PFSK-1 (cell line): ENCODE data around the gene FAM228B.

Source experiments
- FOXP2 ChIP-seq: optimal IDR thresholded peaks from 2 replicates; pipeline ENCODE3; 2011; ENCODE audit warnings: borderline replicate concordance, control low read depth, inconsistent platforms; ENCODE audit not compliant: insufficient read depth; ENCODE audit errors: extremely low read length, extremely low read depth
- POLR2AphosphoS5 ChIP-seq: IDR thresholded peaks from 2 replicates; pipeline ENCODE4 v1.6.1; 2012; ENCODE audit warnings: low read depth, mild to moderate bottlenecking, control low read depth, low read length, moderate library complexity
- SIN3A ChIP-seq: IDR thresholded peaks from 2 replicates; pipeline ENCODE4 v1.6.1; 2012; ENCODE audit warnings: mild to moderate bottlenecking, low read length, moderate library complexity, borderline replicate concordance; ENCODE audit not compliant: insufficient read depth
- TAF1 ChIP-seq: IDR thresholded peaks from 2 replicates; pipeline ENCODE4 v1.6.1; 2012; ENCODE audit warnings: low read length, control low read depth, borderline replicate concordance; ENCODE audit not compliant: insufficient read depth
- TF ChIP-seq, protein P1 (sequence below), 2 experiments: IDR thresholded peaks; 2 replicates each; pipeline versions ENCODE4 v1.6.1 to v1.8.0; 2011 to 2012; ENCODE audit warnings: low read depth in 2 of 2, low read length in 2 of 2, control low read depth in 1 of 2, inconsistent platforms in 1 of 2, mild to moderate bottlenecking in 1 of 2, moderate library complexity in 1 of 2; ENCODE audit not compliant: insufficient read depth in 1 of 2

- TF ChIP-seq POLR2AphosphoS5, result no peak
- TF ChIP-seq, protein P1, sequence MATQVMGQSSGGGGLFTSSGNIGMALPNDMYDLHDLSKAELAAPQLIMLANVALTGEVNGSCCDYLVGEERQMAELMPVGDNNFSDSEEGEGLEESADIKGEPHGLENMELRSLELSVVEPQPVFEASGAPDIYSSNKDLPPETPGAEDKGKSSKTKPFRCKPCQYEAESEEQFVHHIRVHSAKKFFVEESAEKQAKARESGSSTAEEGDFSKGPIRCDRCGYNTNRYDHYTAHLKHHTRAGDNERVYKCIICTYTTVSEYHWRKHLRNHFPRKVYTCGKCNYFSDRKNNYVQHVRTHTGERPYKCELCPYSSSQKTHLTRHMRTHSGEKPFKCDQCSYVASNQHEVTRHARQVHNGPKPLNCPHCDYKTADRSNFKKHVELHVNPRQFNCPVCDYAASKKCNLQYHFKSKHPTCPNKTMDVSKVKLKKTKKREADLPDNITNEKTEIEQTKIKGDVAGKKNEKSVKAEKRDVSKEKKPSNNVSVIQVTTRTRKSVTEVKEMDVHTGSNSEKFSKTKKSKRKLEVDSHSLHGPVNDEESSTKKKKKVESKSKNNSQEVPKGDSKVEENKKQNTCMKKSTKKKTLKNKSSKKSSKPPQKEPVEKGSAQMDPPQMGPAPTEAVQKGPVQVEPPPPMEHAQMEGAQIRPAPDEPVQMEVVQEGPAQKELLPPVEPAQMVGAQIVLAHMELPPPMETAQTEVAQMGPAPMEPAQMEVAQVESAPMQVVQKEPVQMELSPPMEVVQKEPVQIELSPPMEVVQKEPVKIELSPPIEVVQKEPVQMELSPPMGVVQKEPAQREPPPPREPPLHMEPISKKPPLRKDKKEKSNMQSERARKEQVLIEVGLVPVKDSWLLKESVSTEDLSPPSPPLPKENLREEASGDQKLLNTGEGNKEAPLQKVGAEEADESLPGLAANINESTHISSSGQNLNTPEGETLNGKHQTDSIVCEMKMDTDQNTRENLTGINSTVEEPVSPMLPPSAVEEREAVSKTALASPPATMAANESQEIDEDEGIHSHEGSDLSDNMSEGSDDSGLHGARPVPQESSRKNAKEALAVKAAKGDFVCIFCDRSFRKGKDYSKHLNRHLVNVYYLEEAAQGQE (IDR thresholded peaks at IDR 0.05; ENCODE audit: insufficient read depth in 1 of 2, low read depth in 2 of 2, low read length in 2 of 2), result no peak
- TF ChIP-seq TAF1, result no peak
- TF ChIP-seq FOXP2, result no peak
- TF ChIP-seq SIN3A, result no peak
Observed at GRCh38 chr2:24191848-24192247, 68.6 kb downstream of the FAM228B start.
